WTC11 (cell line): ENCODE results near the gene POU2F3. TPM values are rescaled to one million over a fixed set of nuclear protein-coding genes. Genes with fewer than 3 reads are reported as not detected.

Experiments
- ATAC-seq: fragments of 200-7000 bp; cut with Tn5 transposase; 2 replicates; pipeline ENCODE4 v1.10.0; 2021; ENCODE audit warnings: mild to moderate bottlenecking, moderate library complexity
- CTCF ChIA-PET: fragments of 300-600 bp; sonication (Branson Sonifier 250); formaldehyde crosslinking; loops from one replicate; lab custom pipeline; 2021; ENCODE audit warnings: antibody characterized with exemption; lab: Charles Lee
- POLR2A ChIA-PET: fragments of 350-600 bp; sonication (Branson Sonifier 250); formaldehyde crosslinking; loops from one replicate; lab custom pipeline; 2021; ENCODE audit warnings: antibody characterized with exemption; lab: Charles Lee
- DNase-seq: peaks from one replicate; pipeline ENCODE4 v3.0.0; 2021; ENCODE audit warnings: low spot score
- H3K27ac Mint-ChIP-seq: 2 replicates; pipeline ENCODE4 v1.8.0; 2021; ENCODE audit warnings: mixed read lengths
- H3K27me3 Mint-ChIP-seq: 2 replicates; pipeline ENCODE4 v1.8.0; 2021; ENCODE audit warnings: low read depth, mild to moderate bottlenecking, moderate library complexity, mixed read lengths
- H3K36me3 Mint-ChIP-seq: 2 replicates; pipeline ENCODE4 v1.8.0; 2021; ENCODE audit warnings: mixed read lengths
- H3K4me1 Mint-ChIP-seq: 2 replicates; pipeline ENCODE4 v1.8.0; 2022; ENCODE audit warnings: mixed read lengths
- H3K4me3 Mint-ChIP-seq: 2 replicates; pipeline ENCODE4 v1.8.0; 2021; ENCODE audit warnings: mild to moderate bottlenecking, moderate library complexity, mixed read lengths
- H3K9me3 Mint-ChIP-seq: 2 replicates; pipeline ENCODE4 v1.8.0; 2021; ENCODE audit warnings: mixed read lengths
- ESRRA ChIP-seq: sonication (generic); formaldehyde crosslinking; IDR thresholded peaks from 2 replicates; pipeline ENCODE4 v1.8.1; 2022; ENCODE audit warnings: mild to moderate bottlenecking, missing genetic modification reagents, borderline replicate concordance
- ETV6 ChIP-seq: sonication (generic); formaldehyde crosslinking; IDR thresholded peaks from 2 replicates; pipeline ENCODE4 v1.8.1; 2022; ENCODE audit warnings: mild to moderate bottlenecking, missing genetic modification reagents
- IRF2 ChIP-seq: sonication (generic); formaldehyde crosslinking; IDR thresholded peaks from 2 replicates; pipeline ENCODE4 v1.8.0; 2022; ENCODE audit warnings: low read depth, missing genetic modification reagents, borderline replicate concordance
- JUN ChIP-seq: sonication (generic); formaldehyde crosslinking; IDR thresholded peaks from 2 replicates; pipeline ENCODE4 v1.8.0; 2023; ENCODE audit warnings: mild to moderate bottlenecking, missing genetic modification reagents
- RELA ChIP-seq: sonication (generic); formaldehyde crosslinking; IDR thresholded peaks from 2 replicates; pipeline ENCODE4 v1.8.1; 2022; ENCODE audit warnings: missing genetic modification reagents, mild to moderate bottlenecking, borderline replicate concordance
- TP53 ChIP-seq: sonication (generic); formaldehyde crosslinking; IDR thresholded peaks from 2 replicates; pipeline ENCODE4 v1.8.1; 2023; ENCODE audit warnings: mild to moderate bottlenecking, missing genetic modification reagents
- ZNF263 ChIP-seq: sonication (generic); formaldehyde crosslinking; IDR thresholded peaks from 2 replicates; pipeline ENCODE4 v1.8.1; 2022; ENCODE audit warnings: low read depth, mild to moderate bottlenecking, moderate library complexity, missing genetic modification reagents
- ZNF317 ChIP-seq: sonication (generic); formaldehyde crosslinking; IDR thresholded peaks from 2 replicates; pipeline ENCODE4 v1.8.1; 2023; ENCODE audit warnings: low read depth, mild to moderate bottlenecking, moderate library complexity, missing genetic modification reagents, borderline replicate concordance
- ZNF671 ChIP-seq: fragments of 250-450 bp; sonication (Bioruptor Pico); IDR thresholded peaks from 2 replicates; pipeline ENCODE4 v1.8.0; 2021; ENCODE audit warnings: mild to moderate bottlenecking
- total RNA-seq: library from RNA; stranded (reverse); gene quantifications from 3 replicates; pipeline ENCODE4 v1.2.3, GENCODE V29; 2021
- TF ChIP-seq, protein P1 (sequence below): sonication (generic); formaldehyde crosslinking; IDR thresholded peaks from 2 replicates; pipeline ENCODE4 v1.8.0; 2023; ENCODE audit warnings: mild to moderate bottlenecking, missing genetic modification reagents
- TF ChIP-seq, protein P2 (sequence below): sonication (generic); formaldehyde crosslinking; IDR thresholded peaks from 2 replicates; pipeline ENCODE4 v1.8.0; 2022; ENCODE audit warnings: missing genetic modification reagents
- TF ChIP-seq, protein P3 (sequence below): sonication (generic); formaldehyde crosslinking; IDR thresholded peaks from 2 replicates; pipeline ENCODE4 v1.8.1; 2023; ENCODE audit warnings: mild to moderate bottlenecking, missing genetic modification reagents
- TF ChIP-seq, protein P4 (sequence below): fragments of 250-450 bp; sonication (Bioruptor Pico); IDR thresholded peaks from 2 replicates; pipeline ENCODE4 v1.9.0; 2021; ENCODE audit warnings: mild to moderate bottlenecking, borderline replicate concordance
- TF ChIP-seq, protein P5 (sequence below): fragments of 250-450 bp; sonication (Bioruptor Pico); IDR thresholded peaks from 2 replicates; pipeline ENCODE4 v1.9.0; 2021; ENCODE audit warnings: mild to moderate bottlenecking
- TF ChIP-seq, protein P6 (sequence below): sonication (generic); formaldehyde crosslinking; IDR thresholded peaks from 2 replicates; pipeline ENCODE4 v1.8.1; 2022; ENCODE audit warnings: missing genetic modification reagents, borderline replicate concordance

The POU2F3 gene
- total RNA-seq, 1 experiment from 2014 or later = 0.61 TPM

DNA sequence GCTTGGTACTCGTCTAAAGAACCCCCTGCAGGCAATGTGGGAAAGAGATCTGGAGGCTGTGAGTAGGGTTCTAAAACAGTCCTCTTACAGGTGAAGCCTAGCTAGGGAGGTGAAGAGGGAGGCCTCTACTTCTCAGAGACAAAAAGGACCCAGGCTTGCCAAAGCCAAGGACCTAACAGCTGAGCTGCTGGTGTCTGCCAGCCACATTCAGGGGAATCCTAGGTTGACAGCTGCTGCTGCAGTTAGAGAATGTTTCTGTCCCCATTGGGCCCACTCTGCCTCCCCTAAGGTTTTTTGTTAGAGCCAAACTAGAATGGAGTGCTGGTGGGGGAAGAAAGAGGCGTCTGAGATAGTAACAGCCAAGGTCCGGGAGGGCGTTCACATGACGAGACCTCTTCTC, 58.5 kb downstream of the POU2F3 start (continued):
- TF ChIP-seq ESRRA (no peak), RELA (CRISPR knock-in tag) (no peak), IRF2 (CRISPR knock-in tag) (no peak)

DNA sequence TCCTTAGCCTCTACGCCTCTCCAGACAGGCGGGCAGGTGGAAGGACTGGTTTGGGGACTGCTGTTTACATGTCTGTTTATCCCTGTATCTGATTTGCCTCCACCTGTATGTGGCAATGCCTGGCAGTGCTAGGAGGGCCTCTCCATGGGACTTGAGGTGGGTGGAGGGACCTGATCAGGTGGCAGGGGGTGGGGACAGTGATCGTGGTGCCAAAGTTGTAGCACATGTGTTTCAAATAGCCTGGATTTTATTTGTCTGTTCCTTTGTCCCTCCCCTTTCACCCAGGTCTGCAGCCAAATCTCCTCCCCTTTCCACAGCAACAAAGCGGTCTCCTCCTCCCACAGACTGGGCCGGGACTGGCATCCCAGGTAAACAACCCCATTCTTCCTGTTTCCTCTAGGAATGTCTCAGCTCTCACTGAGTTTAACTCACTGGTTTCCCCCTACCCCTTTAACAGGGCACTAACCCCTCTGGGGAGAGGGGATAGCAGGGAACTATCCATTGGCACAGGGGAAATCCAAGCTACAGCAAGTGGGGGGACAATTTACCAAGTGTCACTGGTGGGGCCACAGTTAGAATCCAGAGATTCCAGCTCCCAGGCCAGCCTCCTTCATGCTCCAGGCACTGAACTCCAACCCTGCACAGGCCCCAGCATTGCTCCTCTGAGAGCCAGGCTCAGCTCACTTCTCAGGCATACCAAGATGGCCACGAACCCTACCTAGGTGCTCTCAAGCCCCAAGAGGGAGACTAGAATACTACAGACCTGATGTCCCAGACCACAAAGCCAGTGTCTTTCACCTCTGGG, 62.3 kb downstream of the POU2F3 start:
- DNase-seq (no peak), ATAC-seq (no peak)
- H3K27ac Mint-ChIP-seq = no peak overlapping the region
- ChIA-PET CTCF (interaction anchor here (0.6 to 17.0 kb wide), 46 partner anchors 8 to 921 kb away, joined by 3 to 623 read pairs (median 4); partner anchors contain the start of genes ARHGEF12, POU2F3 and TLCD5), POLR2A (interaction anchor here (0.8 to 2.0 kb wide), 3 partner anchors 55 to 184 kb away, joined by 3 to 14 read pairs (median 5); no protein-coding TSS in a partner anchor)
- H3K4me1 Mint-ChIP-seq = peaks cover 21% of the 10 kb centered on the region
- H3K36me3 Mint-ChIP-seq = no peaks in the 10 kb centered on the region
- no peaks in the 10 kb centered on the region for H3K9me3 Mint-ChIP-seq
- no peak for TF ChIP-seq TP53 (CRISPR knock-in tag)
- no peak for TF ChIP-seq ZNF263
- no peak for TF ChIP-seq IRF2 (CRISPR knock-in tag)
- TF ChIP-seq, protein P1, sequence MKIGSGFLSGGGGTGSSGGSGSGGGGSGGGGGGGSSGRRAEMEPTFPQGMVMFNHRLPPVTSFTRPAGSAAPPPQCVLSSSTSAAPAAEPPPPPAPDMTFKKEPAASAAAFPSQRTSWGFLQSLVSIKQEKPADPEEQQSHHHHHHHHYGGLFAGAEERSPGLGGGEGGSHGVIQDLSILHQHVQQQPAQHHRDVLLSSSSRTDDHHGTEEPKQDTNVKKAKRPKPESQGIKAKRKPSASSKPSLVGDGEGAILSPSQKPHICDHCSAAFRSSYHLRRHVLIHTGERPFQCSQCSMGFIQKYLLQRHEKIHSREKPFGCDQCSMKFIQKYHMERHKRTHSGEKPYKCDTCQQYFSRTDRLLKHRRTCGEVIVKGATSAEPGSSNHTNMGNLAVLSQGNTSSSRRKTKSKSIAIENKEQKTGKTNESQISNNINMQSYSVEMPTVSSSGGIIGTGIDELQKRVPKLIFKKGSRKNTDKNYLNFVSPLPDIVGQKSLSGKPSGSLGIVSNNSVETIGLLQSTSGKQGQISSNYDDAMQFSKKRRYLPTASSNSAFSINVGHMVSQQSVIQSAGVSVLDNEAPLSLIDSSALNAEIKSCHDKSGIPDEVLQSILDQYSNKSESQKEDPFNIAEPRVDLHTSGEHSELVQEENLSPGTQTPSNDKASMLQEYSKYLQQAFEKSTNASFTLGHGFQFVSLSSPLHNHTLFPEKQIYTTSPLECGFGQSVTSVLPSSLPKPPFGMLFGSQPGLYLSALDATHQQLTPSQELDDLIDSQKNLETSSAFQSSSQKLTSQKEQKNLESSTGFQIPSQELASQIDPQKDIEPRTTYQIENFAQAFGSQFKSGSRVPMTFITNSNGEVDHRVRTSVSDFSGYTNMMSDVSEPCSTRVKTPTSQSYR (CRISPR knock-in tag) = no peak
- TF ChIP-seq, protein P2, sequence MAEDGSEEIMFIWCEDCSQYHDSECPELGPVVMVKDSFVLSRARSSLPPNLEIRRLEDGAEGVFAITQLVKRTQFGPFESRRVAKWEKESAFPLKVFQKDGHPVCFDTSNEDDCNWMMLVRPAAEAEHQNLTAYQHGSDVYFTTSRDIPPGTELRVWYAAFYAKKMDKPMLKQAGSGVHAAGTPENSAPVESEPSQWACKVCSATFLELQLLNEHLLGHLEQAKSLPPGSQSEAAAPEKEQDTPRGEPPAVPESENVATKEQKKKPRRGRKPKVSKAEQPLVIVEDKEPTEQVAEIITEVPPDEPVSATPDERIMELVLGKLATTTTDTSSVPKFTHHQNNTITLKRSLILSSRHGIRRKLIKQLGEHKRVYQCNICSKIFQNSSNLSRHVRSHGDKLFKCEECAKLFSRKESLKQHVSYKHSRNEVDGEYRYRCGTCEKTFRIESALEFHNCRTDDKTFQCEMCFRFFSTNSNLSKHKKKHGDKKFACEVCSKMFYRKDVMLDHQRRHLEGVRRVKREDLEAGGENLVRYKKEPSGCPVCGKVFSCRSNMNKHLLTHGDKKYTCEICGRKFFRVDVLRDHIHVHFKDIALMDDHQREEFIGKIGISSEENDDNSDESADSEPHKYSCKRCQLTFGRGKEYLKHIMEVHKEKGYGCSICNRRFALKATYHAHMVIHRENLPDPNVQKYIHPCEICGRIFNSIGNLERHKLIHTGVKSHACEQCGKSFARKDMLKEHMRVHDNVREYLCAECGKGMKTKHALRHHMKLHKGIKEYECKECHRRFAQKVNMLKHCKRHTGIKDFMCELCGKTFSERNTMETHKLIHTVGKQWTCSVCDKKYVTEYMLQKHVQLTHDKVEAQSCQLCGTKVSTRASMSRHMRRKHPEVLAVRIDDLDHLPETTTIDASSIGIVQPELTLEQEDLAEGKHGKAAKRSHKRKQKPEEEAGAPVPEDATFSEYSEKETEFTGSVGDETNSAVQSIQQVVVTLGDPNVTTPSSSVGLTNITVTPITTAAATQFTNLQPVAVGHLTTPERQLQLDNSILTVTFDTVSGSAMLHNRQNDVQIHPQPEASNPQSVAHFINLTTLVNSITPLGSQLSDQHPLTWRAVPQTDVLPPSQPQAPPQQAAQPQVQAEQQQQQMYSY (CRISPR knock-in tag) = no peak
- TF ChIP-seq ZNF317 = no peak
- TF ChIP-seq, protein P3, sequence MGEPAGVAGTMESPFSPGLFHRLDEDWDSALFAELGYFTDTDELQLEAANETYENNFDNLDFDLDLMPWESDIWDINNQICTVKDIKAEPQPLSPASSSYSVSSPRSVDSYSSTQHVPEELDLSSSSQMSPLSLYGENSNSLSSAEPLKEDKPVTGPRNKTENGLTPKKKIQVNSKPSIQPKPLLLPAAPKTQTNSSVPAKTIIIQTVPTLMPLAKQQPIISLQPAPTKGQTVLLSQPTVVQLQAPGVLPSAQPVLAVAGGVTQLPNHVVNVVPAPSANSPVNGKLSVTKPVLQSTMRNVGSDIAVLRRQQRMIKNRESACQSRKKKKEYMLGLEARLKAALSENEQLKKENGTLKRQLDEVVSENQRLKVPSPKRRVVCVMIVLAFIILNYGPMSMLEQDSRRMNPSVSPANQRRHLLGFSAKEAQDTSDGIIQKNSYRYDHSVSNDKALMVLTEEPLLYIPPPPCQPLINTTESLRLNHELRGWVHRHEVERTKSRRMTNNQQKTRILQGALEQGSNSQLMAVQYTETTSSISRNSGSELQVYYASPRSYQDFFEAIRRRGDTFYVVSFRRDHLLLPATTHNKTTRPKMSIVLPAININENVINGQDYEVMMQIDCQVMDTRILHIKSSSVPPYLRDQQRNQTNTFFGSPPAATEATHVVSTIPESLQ (CRISPR knock-in tag) = no peak
- no peak for TF ChIP-seq ETV6
- TF ChIP-seq, protein P4, sequence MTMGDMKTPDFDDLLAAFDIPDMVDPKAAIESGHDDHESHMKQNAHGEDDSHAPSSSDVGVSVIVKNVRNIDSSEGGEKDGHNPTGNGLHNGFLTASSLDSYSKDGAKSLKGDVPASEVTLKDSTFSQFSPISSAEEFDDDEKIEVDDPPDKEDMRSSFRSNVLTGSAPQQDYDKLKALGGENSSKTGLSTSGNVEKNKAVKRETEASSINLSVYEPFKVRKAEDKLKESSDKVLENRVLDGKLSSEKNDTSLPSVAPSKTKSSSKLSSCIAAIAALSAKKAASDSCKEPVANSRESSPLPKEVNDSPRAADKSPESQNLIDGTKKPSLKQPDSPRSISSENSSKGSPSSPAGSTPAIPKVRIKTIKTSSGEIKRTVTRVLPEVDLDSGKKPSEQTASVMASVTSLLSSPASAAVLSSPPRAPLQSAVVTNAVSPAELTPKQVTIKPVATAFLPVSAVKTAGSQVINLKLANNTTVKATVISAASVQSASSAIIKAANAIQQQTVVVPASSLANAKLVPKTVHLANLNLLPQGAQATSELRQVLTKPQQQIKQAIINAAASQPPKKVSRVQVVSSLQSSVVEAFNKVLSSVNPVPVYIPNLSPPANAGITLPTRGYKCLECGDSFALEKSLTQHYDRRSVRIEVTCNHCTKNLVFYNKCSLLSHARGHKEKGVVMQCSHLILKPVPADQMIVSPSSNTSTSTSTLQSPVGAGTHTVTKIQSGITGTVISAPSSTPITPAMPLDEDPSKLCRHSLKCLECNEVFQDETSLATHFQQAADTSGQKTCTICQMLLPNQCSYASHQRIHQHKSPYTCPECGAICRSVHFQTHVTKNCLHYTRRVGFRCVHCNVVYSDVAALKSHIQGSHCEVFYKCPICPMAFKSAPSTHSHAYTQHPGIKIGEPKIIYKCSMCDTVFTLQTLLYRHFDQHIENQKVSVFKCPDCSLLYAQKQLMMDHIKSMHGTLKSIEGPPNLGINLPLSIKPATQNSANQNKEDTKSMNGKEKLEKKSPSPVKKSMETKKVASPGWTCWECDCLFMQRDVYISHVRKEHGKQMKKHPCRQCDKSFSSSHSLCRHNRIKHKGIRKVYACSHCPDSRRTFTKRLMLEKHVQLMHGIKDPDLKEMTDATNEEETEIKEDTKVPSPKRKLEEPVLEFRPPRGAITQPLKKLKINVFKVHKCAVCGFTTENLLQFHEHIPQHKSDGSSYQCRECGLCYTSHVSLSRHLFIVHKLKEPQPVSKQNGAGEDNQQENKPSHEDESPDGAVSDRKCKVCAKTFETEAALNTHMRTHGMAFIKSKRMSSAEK = no peak
- TF ChIP-seq ZNF671 (CRISPR knock-in tag) = no peak
- TF ChIP-seq, protein P5, sequence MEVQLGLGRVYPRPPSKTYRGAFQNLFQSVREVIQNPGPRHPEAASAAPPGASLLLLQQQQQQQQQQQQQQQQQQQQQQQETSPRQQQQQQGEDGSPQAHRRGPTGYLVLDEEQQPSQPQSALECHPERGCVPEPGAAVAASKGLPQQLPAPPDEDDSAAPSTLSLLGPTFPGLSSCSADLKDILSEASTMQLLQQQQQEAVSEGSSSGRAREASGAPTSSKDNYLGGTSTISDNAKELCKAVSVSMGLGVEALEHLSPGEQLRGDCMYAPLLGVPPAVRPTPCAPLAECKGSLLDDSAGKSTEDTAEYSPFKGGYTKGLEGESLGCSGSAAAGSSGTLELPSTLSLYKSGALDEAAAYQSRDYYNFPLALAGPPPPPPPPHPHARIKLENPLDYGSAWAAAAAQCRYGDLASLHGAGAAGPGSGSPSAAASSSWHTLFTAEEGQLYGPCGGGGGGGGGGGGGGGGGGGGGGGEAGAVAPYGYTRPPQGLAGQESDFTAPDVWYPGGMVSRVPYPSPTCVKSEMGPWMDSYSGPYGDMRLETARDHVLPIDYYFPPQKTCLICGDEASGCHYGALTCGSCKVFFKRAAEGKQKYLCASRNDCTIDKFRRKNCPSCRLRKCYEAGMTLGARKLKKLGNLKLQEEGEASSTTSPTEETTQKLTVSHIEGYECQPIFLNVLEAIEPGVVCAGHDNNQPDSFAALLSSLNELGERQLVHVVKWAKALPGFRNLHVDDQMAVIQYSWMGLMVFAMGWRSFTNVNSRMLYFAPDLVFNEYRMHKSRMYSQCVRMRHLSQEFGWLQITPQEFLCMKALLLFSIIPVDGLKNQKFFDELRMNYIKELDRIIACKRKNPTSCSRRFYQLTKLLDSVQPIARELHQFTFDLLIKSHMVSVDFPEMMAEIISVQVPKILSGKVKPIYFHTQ = no peak
- TF ChIP-seq, protein P6, sequence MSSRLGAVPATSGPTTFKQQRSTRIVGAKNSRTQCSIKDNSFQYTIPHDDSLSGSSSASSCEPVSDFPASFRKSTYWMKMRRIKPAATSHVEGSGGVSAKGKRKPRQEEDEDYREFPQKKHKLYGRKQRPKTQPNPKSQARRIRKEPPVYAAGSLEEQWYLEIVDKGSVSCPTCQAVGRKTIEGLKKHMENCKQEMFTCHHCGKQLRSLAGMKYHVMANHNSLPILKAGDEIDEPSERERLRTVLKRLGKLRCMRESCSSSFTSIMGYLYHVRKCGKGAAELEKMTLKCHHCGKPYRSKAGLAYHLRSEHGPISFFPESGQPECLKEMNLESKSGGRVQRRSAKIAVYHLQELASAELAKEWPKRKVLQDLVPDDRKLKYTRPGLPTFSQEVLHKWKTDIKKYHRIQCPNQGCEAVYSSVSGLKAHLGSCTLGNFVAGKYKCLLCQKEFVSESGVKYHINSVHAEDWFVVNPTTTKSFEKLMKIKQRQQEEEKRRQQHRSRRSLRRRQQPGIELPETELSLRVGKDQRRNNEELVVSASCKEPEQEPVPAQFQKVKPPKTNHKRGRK (CRISPR knock-in tag) = no peak
- no peak for TF ChIP-seq JUN (CRISPR knock-in tag)
- no peak overlapping the region for H3K4me3 Mint-ChIP-seq
- H3K27me3 Mint-ChIP-seq = peaks cover 8% of the 10 kb centered on the region
